HG02852 (cell line): ENCODE results near the gene GLB1L3.
"Not testable (repeated sequence)": the region's sequence is repeated elsewhere in the genome, so short reads cannot be mapped to it uniquely, and the experiment has no call there.

Source experiments
- ATAC-seq: cut with Tn5 transposase; IDR thresholded peaks from one replicate; pipeline ENCODE4 v1.9.1; 2021; ENCODE audit warnings: mild to moderate bottlenecking, moderate library complexity; ENCODE audit not compliant: unreplicated experiment

The GLB1L3 gene

DNA sequence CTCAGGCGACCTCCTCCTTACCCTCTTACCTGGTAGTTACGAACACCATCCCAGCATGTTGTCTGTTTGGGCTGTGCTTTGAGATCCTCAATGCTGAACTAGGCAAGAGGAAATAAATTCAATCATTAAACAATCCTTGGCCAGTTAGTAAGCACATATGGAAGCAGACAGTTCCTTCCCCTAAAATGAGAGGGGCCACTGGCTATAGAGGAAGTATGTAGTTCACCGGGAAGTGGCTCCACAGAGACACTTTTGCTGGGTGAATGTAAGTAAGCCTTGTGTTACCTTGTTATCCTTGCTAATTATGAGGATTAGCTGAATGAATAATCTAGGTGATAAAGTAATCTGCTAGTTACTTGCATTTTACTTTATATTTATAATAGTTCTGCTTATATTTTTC, 25.9 kb upstream of the GLB1L3 start:
- no peak for ATAC-seq

DNA sequence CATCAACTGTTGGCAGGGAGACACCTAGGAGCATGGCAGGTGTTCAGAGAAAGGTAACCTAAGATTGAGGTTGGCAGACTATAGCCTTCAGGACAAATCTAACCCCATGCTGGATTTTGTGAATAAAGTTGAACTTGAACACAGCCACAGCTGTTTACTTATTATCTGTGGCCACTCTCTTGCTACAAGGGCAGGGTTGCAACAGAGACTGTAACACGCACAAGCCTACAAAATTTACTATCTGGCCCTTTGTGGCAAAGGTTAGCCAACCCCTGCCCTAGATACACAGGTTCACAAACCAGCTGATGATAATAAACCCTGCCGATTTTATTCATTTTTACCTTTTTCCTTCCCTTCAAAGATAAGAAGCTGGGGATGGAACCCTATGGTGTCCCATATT, 25.5 kb upstream of the GLB1L3 start:
- ATAC-seq: no peak

DNA sequence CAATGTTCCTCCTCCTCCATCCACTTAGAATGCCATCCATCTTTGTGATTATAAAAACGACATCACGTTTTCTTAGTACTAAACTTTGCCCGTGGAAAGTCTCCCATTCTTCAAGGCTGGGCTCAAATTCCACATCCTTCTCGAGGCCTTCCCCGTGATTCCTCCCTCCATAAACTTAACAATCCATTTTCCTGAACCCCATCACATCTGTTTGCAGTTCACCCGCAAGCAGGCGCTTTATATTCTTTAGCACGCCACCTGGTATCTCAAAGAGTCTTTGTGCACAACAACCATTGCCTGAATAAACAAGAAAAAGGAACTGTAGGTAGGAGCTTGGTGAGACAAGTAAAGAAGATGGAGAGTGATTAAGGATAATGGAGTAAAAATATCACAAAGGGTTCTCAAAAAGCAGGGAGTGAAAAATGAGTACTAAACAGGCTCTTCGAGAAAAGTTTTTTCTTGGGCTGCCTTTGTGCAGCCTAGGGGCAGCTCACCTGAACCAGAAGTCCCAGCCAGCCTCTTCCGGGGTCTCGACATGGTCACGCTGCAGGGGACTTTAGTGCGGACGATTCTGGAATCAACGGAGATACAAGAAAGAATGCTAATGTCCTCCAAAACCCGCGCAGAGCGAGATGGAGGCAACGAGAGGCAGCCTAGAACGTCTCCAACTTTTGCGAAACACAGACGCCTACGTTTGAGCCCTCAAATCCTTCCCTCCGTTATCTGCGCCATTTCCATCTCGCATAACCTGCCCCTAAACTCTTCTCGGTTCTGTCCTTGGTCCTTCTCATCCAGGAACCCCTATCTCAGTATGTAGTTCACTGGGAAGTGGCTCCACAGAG, 23.6 kb upstream of the GLB1L3 start:
- peak; percentile 32 for ATAC-seq

DNA sequence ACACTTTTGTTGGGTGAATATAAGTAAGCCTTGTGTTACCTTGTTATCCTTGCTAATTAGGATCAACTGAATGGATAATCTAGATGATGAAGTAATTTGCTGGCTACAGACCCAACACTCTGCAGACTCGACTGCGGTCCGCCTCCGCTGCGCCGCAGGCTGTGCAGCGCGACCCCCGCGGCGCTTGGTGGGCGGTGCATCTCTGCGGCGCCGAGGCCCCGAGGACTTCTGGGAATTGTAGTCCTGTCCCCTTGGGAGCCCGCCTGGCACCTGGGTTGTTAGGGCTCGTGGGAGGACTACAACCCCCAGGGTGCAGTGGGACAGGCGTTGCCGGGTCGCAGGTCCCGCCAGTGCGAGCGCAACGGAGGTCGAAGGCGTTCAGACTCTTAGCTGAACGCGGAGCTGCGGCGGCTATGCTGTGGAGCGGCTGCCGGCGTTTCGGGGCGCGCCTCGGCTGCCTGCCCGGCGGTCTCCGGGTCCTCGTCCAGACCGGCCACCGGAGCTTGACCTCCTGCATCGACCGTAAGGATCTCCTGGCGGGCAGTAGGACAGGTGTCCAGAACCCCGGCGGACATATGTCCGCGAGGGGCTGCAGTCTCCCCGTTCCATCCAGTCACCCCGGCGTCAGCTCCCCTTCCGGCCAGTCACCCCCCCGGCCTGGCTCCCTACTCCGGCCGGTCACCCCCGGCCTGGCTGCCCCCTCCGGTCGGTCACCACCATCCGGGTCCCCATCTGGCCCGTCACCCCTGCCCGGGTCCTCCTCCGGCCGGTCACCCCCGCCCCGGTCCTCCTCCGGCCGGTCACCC, 22.8 kb upstream of the GLB1L3 start, which contains the start of the genes ACAD8 and THYN1:
TSS of gene ACAD8 (plus strand) at position 381 of the 806 bp plus-strand sequence. CDS start at position 414, 33 bp downstream.
TSS of gene THYN1 (minus strand) at position 165 of the 806 bp plus-strand sequence. CDS start 470 bp downstream, outside the sequence.
- peak; percentile 98 for ATAC-seq

DNA sequence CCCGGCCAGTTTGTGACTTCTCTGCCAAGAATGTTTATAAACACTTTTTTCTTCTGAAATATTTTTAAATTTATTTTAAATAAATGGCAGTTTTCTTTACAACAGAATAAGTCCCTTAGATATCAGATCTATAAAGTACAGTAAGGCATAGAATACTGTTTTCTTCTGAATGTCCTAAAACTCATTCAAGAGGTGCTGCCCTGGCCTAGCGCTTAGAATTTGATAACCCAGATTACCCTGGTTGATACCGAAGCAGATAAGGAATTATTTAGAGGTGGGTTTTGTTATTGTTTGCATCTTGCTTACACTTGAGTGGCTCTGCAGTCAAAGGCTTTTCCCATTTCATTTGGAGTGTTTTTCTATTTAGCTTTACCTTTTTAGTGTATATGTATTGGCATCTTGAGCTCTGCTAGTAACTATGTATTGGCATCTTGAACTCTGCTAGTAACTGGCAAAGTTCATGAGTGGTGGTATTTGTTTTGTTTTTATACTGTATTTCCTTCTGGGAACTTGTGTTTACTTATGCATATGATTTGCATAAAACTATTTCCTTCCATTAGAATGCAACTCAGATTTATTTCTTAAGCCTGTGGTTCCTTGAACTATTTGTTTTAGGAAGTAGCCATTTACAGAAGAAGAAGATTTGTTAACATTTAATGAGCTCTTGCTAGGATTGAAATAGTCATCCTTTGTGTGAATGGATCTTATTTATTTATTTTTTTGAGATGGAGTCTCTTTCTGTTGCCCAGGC, 21.6 kb upstream of the GLB1L3 start:
- no peak for ATAC-seq

DNA sequence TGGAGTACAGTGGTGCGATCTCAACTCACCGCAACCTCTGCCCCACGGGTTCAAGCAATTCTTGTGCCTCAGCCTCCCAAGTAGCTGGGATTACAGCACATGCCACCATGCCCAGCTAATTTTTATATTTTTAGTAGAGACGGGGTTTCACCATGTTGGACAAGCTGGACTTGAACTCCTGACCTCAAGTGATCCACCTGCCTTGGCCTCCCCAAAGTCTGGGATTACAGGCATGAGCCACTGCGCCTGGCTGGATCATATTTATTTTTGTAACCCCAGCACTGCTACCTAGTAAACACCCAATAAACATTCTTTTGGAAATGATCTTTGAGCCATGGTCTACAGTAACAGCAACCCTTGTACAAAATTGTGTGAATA, 21.0 kb upstream of the GLB1L3 start:
- ATAC-seq: not testable (repeated sequence)

DNA sequence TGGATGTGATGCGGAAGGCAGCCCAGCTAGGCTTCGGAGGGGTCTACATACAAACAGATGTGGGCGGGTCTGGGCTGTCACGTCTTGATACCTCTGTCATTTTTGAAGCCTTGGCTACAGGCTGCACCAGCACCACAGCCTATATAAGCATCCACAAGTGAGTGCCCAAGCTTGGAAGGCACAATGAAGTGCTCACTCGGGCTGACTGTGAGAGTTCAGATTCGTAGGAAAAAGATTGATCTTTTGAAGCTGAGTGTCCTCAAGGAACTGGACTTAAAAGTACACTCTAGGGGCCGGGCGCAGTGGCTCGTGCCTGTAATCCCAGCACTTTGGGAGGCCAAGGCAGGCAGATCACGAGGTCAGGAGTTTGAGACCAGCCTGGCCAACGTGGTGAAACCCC, 19.1 kb upstream of the GLB1L3 start:
- no peak for ATAC-seq

DNA sequence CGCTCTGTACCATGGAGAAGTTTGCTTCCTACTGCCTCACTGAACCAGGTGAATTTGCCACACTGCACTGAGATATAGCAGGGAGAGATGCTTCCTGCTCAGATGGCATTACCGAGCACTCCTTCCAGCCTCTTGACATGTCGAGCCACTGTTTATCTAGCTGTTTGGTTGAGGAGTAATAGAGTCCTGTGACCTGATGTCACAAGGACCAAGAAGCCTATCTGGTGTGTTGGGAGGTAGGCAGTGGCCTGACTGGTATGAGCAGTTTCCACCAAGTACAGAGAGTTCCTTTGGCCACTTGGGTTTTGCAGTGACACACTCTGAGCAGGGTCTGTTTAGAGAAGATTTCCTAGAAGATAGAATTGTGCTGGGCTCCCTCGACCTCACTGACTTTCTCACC, 17.6 kb upstream of the GLB1L3 start:
- ATAC-seq: no peak

DNA sequence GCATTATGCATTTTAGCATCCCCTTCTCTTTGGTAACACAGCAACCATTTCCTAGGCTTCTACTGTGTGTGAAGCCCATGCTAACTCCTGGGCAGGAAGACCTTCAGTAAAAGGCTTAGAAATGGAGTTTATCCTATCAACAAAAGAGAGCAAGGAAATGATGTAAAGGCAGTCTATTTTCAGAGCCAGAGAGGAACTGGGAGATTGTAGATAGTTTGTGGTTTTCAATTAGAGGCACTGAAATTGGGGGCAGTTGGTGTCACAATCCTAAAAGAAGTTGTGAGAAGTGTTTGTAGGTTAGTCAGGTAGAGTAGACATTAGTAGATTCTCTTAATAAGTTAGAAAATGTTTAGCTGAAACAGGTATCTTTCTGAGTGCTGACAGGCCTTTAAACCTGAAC, 15.7 kb upstream of the GLB1L3 start:
- no peak for ATAC-seq

DNA sequence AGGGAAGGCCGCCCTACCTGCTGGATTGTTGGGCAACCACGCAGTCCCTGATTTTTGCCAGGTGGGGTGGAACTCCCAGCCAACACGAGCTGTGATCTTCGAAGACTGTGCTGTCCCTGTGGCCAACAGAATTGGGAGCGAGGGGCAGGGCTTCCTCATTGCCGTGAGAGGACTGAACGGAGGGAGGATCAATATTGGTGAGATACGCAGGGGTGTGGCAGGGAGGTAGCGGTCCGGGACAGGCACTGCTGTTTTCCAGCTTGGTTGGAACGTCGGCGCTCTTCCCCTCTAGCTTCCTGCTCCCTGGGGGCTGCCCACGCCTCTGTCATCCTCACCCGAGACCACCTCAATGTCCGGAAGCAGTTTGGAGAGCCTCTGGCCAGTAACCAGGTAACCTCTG, 15.2 kb upstream of the GLB1L3 start:
- ATAC-seq: no peak

DNA sequence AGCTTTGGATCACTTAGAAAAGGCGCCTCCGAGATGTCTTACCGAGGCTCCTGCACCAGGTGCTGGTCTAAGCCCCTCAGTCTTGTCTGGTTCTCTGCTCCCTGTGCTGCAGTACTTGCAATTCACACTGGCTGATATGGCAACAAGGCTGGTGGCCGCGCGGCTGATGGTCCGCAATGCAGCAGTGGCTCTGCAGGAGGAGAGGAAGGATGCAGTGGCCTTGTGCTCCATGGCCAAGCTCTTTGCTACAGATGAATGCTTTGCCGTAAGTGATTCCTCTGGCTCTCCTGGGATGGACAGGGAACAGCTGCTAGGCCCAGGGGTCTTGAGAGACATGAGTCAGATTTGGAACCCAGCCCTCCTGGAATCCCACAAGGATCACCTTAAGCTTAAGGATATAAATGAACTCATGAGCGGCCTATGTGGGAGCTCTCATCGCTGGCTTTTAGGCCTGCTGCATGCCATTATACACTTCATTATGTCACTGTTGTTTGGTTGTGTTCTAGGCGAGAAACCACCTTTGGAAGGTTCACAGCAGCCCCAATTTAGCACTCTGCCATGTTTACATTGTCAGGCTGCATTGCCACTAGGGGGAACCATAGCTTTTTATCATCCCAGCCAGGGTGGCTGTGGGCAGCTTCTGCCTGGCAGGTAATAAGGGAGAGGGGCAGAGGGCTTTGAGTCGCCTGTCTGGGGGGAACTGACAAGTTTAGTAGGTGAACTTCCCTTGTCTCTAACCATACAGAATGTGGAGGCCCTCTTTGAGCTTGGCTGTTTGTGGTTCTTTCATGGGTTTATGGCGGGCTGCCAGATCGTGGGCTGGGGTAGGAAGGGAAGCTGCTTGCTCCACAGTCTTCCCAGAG, 14.3 kb upstream of the GLB1L3 start:
- no peak for ATAC-seq

DNA sequence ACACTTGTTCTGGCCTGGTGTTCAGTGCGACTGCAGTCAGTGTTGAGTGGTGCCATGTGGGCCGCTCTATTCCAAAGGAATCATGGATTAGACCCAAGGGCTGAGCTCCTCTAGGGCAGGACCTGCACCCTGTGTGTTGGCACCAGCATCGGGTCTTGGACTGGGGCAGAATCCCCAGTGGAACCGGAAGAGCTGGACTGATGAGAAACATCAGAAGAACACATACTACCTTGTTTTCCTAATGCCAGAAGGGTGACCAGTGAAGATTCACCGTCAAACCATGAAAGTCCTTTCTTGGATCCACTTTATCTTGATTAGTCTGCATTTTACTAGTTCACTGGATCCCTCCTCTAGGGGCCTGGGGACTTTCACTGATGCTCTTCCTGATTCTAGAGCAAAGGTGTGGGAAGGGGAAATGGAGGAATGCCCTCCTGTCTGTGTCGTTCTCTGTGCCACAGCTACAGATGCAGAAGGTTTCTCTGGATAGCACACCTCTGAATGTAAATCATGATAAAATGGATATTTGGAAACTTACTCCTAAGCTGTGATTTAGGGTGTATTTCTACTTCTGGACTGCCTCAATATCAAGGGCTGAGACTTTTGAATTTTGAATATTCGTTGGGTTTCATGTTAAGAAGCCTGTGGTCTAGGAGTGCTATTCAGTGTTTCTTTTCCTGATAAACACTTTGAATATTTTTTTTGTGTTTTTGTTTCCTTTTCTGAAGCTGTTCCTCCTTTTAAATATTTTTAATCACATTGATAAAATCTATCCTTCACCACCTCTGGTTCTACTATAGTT, 11.0 kb upstream of the GLB1L3 start:
- no peak for ATAC-seq

DNA sequence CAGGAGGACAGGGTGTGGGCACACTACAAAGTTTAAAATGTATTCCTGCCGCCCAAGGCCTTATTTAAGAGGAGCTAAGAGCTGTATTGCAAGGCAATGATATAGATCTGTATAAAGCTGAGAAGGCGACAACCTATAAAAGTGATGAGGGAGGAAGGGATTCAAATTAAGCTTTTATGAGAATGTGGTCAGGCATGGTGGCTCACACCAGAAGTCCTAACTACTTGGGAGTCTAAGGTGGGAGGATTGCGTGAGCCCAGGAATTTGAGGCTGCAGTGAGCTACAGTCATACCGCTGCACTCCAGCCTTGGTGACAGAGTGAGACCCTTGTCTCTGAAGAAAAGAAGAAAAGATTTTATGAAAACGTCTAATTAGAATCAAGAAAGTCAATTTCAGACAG, 9.7 kb upstream of the GLB1L3 start:
- no peak for ATAC-seq

DNA sequence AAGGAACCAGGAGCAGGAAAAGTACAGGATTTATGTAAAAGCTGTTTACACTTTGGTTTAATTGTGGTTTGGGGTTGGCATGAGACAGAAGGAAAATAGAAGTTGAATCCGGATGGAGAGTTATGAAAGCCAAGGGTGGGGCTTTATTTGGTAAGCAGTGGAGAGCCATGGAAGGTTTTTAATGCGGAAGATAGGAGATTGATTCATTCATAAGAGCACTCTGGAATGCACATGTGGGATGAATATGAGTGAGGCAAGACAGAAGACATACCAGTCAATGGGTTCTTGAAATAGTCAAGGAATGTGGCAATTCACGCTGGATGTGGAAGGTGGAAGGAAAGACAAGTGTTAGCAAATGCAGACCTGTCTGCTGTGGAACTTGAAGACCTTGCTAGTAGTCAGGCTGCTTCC, 9.3 kb upstream of the GLB1L3 start:
- no peak for ATAC-seq

DNA sequence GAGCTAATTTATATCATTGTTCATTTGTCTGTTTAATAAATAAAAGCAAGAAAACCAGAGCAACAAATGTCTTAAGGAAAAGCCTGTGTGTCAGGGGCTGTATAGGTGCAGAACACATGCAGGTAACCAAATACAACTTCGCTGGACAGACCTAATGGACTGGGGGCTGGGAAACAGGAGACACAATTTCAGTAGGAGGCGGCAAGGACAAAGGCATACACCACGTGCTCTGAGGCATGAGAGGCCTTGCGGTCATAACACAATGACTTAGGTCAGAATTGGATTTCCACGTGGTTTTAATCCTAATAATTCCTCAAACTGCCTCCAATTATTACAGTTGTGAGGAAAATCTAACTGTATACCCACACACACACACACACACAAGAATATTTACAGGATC, 8.7 kb upstream of the GLB1L3 start:
- ATAC-seq: no peak

DNA sequence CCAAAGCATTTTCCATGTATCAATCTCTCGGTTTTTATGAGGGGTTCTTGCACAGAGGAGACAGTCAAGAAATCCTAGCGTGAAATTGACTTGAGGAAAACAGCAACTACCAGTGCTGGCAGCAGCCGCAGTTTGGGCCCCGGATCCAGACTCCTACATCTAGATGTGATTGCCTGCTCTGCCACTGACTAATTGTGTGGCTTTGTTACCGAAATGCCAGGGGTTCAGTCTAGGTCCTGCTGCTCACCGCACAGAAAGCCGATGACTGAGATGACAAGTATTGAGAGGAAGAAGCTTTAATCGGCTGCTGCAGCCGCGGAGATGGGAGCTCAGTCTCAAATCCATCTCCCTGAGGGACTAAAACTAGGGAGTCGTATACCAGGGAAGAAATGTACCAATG, 8.2 kb upstream of the GLB1L3 start:
- no peak for ATAC-seq

DNA sequence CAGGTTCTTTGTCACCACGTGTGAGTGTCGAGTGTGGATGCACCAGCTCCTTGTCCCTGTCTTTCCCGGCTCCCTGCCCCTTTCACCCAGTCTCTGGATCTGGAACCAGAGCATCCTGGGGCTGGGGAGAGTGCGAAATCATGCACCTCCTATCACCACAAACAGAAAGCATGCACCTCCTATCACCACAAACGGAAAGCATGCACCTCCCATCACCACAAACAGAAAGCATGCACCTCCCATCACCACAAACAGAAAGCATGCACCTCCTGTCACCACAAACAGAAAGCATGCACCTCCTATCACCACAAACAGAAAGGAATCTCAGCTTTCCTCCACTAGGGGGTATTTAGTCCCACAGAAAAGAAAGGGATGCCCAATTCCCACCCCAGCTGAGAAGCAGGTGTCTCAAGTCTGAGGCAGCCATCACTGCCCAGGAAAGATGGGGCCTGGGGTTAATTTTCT, 5.9 kb upstream of the GLB1L3 start:
- peak; percentile 59 for ATAC-seq

DNA sequence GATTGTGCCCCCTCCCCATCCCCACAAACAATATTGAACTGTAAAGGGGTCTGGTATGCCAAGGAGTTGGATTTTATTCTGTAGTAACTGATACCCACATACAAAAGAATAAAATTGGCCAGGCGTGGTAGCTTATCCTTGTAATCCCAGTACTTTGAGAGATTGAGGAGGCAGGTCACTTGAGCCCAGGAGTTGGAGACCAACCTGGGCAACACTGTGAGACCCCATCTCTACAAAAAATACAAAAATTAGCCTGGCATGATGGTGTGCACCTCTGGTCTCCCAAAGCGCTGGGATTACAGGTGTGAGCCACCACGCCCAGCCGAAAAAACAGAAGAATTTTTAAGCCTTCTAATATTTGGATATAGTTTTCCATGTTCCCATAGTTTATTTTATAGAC, 4.2 kb upstream of the GLB1L3 start:
- no peak for ATAC-seq
